ENCODE measurements around the gene EPB41.

- TF ChIP-seq CBX5 (IDR thresholded peaks at IDR 0.05; ENCODE audit: low read depth, low read length) (no peak), RAD21 (IDR thresholded peaks at IDR 0.05 in 1 of 2, conservative IDR thresholded peaks at IDR 0.05 in 1 of 2; ENCODE audit: low read depth in 2 of 2, low read length in 2 of 2) (no peak)
These were observed 18.9 kb downstream of the EPB41 start for GRCh38 chr1:28933277-28933676.
